Esophagus muscularis mucosa (tissue), 4 donors: ENCODE measurements around the gene TSPAN15.

Experiments
- EP300 ChIP-seq: sonication (generic); formaldehyde crosslinking; IDR thresholded peaks from one replicate; pipeline ENCODE4 v1.6.1; 2017; ENCODE audit warnings: antibody characterized with exemption
- POLR2A ChIP-seq: fragments of 450-650 bp; IDR thresholded peaks from one replicate; pipeline ENCODE4 v1.6.1; 2017; ENCODE audit warnings: antibody characterized with exemption, moderate library complexity, mild to moderate bottlenecking, low read depth
- TF ChIP-seq, protein P1 (sequence below), 3 experiments: fragments of 200-600 bp in 2 of 3; fragments of 450-650 bp in 1 of 3; sonication (generic) in 2 of 3; IDR thresholded peaks; one replicate each; pipeline ENCODE4 v1.5.1; 2017 to 2019; ENCODE audit warnings: antibody characterized with exemption in 3 of 3, mild to moderate bottlenecking in 2 of 3, moderate library complexity in 1 of 3

DNA sequence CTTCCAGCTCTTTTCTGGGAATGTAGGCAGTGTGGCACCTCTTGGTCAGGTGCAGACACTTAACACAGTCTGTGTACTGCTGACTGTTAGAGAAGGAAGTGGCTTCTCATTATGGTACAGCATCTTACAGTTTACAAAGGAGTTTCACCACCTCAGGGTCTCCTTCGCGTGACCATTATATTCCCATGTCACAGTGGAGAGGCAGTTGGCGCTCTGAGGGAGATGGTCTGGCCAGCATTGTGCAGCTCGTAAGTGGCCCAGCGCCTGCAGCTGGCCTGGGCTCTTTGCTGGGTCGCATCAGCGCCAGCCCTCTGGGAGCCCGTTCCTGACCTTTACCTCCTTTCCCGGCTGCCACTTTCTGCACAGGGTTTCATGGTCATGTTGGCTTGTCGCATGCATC, 15.4 kb downstream of the TSPAN15 start:
- TF ChIP-seq, protein P1, sequence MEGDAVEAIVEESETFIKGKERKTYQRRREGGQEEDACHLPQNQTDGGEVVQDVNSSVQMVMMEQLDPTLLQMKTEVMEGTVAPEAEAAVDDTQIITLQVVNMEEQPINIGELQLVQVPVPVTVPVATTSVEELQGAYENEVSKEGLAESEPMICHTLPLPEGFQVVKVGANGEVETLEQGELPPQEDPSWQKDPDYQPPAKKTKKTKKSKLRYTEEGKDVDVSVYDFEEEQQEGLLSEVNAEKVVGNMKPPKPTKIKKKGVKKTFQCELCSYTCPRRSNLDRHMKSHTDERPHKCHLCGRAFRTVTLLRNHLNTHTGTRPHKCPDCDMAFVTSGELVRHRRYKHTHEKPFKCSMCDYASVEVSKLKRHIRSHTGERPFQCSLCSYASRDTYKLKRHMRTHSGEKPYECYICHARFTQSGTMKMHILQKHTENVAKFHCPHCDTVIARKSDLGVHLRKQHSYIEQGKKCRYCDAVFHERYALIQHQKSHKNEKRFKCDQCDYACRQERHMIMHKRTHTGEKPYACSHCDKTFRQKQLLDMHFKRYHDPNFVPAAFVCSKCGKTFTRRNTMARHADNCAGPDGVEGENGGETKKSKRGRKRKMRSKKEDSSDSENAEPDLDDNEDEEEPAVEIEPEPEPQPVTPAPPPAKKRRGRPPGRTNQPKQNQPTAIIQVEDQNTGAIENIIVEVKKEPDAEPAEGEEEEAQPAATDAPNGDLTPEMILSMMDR (IDR thresholded peaks at IDR 0.05): no peak
- TF ChIP-seq POLR2A: no peak
- no peak for TF ChIP-seq EP300
